K562 (cell line): ENCODE data around the gene MOB3B. TPM values are rescaled to one million over a fixed set of nuclear protein-coding genes. Genes with fewer than 3 reads are reported as not detected.

Source experiments
- ARID2 ChIP-seq: fragments of 450-650 bp; IDR thresholded peaks from 2 replicates; pipeline ENCODE4 v1.6.1; 2017; ENCODE audit warnings: antibody characterized with exemption, mild to moderate bottlenecking
- ATF3 ChIP-seq, 2 experiments: fragments of 450-650 bp in 1 of 2; sonication (generic) in 1 of 2; formaldehyde crosslinking in 1 of 2; IDR thresholded peaks in 1 of 2; conservative IDR thresholded peaks in 1 of 2; 2 replicates each; pipeline versions ENCODE4 v1.6.1 to v1.8.1; 2016 to 2023; ENCODE audit warnings: mild to moderate bottlenecking in 2 of 2, moderate library complexity in 2 of 2, inconsistent platforms in 1 of 2, missing genetic modification reagents in 1 of 2
- CBX3 ChIP-seq, 2 experiments: IDR thresholded peaks; 1 replicate in 1 of 2; 2 replicates in 1 of 2; pipeline ENCODE4 v1.6.1; 2012; ENCODE audit warnings: inconsistent platforms in 2 of 2, low read length in 2 of 2, borderline replicate concordance in 1 of 2, control low read depth in 1 of 2
- CLOCK ChIP-seq: fragments of 250-450 bp; sonication (Bioruptor Pico); IDR thresholded peaks from 2 replicates; pipeline ENCODE4 v1.4.0; 2020; ENCODE audit warnings: mild to moderate bottlenecking, moderate library complexity, borderline replicate concordance
- ELF1 ChIP-seq: fragments of 200-800 bp; sonication (Bioruptor generic); IDR thresholded peaks from 2 replicates; pipeline ENCODE4 v1.6.1; 2016; ENCODE audit warnings: missing genetic modification characterization, missing compliant biosample characterization
- FOXJ2 ChIP-seq: fragments of 200-800 bp; sonication (Bioruptor generic); IDR thresholded peaks from 2 replicates; pipeline ENCODE4 v1.6.1; 2016; ENCODE audit warnings: missing genetic modification characterization, missing compliant biosample characterization
- FOXK1 ChIP-seq: sonication (generic); formaldehyde crosslinking; IDR thresholded peaks from 2 replicates; pipeline ENCODE4 v1.8.0; 2022; ENCODE audit warnings: missing genetic modification reagents, mild to moderate bottlenecking, borderline replicate concordance
- FOXK2 ChIP-seq, 2 experiments: fragments of 450-650 bp; IDR thresholded peaks in 1 of 2; conservative IDR thresholded peaks in 1 of 2; 2 replicates each; pipeline ENCODE4 v1.6.1; 2016; ENCODE audit warnings: low read depth in 2 of 2, mild to moderate bottlenecking in 1 of 2
- MAX ChIP-seq: sonication (generic); formaldehyde crosslinking; IDR thresholded peaks from 2 replicates; pipeline ENCODE4 v1.9.0; 2022; ENCODE audit warnings: mild to moderate bottlenecking, missing genetic modification reagents
- MCM7 ChIP-seq, 2 experiments: fragments of 450-650 bp; IDR thresholded peaks; 2 replicates each; pipeline ENCODE4 v1.6.1; 2016 to 2018
- NCOR1 ChIP-seq: fragments of 450-650 bp; IDR thresholded peaks from 2 replicates; pipeline ENCODE4 v1.6.1; 2016; ENCODE audit warnings: mild to moderate bottlenecking, moderate library complexity
- RB1 ChIP-seq: fragments of 450-650 bp; IDR thresholded peaks from 2 replicates; pipeline ENCODE4 v1.6.1; 2017; ENCODE audit warnings: low read depth, mild to moderate bottlenecking
- RFX7 ChIP-seq: fragments of 250-450 bp; sonication (Bioruptor Pico); IDR thresholded peaks from 2 replicates; pipeline ENCODE4 v1.5.1; 2021; ENCODE audit warnings: mild to moderate bottlenecking
- SMARCB1 ChIP-seq: IDR thresholded peaks from 2 replicates; pipeline ENCODE4 v1.6.1; 2011; ENCODE audit warnings: improper control_type of control experiment, low read depth; ENCODE audit not compliant: insufficient read length
- SP1 ChIP-seq: sonication (generic); formaldehyde crosslinking; IDR thresholded peaks from 2 replicates; pipeline ENCODE4 v1.8.1; 2022; ENCODE audit warnings: mild to moderate bottlenecking, missing genetic modification reagents
- YBX1 ChIP-seq: fragments of 450-650 bp; IDR thresholded peaks from 2 replicates; pipeline ENCODE4 v1.7.1; 2016; ENCODE audit warnings: mild to moderate bottlenecking
- ZNF140 ChIP-seq: fragments of 250-450 bp; sonication (Bioruptor Pico); IDR thresholded peaks from 2 replicates; pipeline ENCODE4 v1.8.0; 2021; ENCODE audit warnings: moderate library complexity, mild to moderate bottlenecking, inconsistent platforms
- ZNF347 ChIP-seq: fragments of 450-650 bp; formaldehyde crosslinking; IDR thresholded peaks from 2 replicates; pipeline ENCODE4 v1.4.0; 2020; ENCODE audit warnings: low read depth, mild to moderate bottlenecking, moderate library complexity
- ZNF639 ChIP-seq, 2 experiments: fragments of 200-800 bp in 1 of 2; sonication (Bioruptor generic) in 1 of 2; sonication (generic) in 1 of 2; formaldehyde crosslinking in 1 of 2; IDR thresholded peaks in 1 of 2; conservative IDR thresholded peaks in 1 of 2; 2 replicates each; pipeline versions ENCODE4 v1.5.0 to v1.6.1; 2016 to 2020; ENCODE audit warnings: missing compliant biosample characterization in 1 of 2, missing genetic modification characterization in 1 of 2, missing genetic modification reagents in 1 of 2
- ZNF655 ChIP-seq: fragments of 250-450 bp; sonication (Bioruptor Pico); IDR thresholded peaks from 2 replicates; pipeline ENCODE4 v1.5.0; 2021
- polyA plus RNA-seq, 8 experiments: library from polyadenylated mRNA; depleted of rRNA in 4 of 8; stranded (reverse) in 5 of 8; unstranded in 3 of 8; fragments of >200 nt; fragmentation: Nextera tagmentation in 2 of 8; fragmentation: Illumina TruSeq in 1 of 8; extraction: Ambion mirVana in 2 of 8; extraction: Trizol in 1 of 8; gene quantifications; 2 replicates each; pipeline versions ENCODE4 v1.2.1 to v1.2.3, GENCODE V29; 2011 to 2014; ENCODE audit warnings: inconsistent platforms in 1 of 8, missing spikeins in 1 of 8
- total RNA-seq, 7 experiments: library from RNA; depleted of rRNA in 6 of 7; stranded (reverse); fragments of >200 nt in 6 of 7; fragmentation: Illumina TruSeq in 2 of 7; extraction: Trizol in 2 of 7; gene quantifications; 2 replicates each; pipeline versions ENCODE4 v1.2.1 to v1.2.3, GENCODE V29; 2011 to 2021; ENCODE audit warnings: low replicate concordance in 1 of 7

Gene MOB3B
- total and polyA plus RNA-seq, 9 of the 15 experiments (the other 6 are each of a cell fraction or from before 2014, with no cell fraction given), result 3.6 to 12.8 (median 7.2) TPM

- TF ChIP-seq FOXK2 (conservative IDR thresholded peaks at IDR 0.05 in 1 of 2, IDR thresholded peaks at IDR 0.05 in 1 of 2; ENCODE audit: low read depth in 2 of 2) (peak; percentile 59 to 67), SP1 (CRISPR knock-in tag) (peak; percentile 59; the same call in 1 of the 2 replicates), RB1 (no peak), ARID2 (no peak), ELF1 (tag) (peak; percentile 61; the same call in 1 of the 2 replicates), ZNF140 (CRISPR knock-in tag) (no peak), ZNF639 (CRISPR knock-in tag; conservative IDR thresholded peaks at IDR 0.05 in 1 of 2, IDR thresholded peaks at IDR 0.05 in 1 of 2) (0 out of 4 replicates have a peak, but pooled peaks of 1 of the 2 experiments have one; percentile 33), ZNF655 (no peak), CLOCK (CRISPR knock-in tag) (no peak), FOXJ2 (tag) (no peak), MCM7 (IDR thresholded peaks at IDR 0.05) (no peak), ZNF347 (CRISPR knock-in tag) (no peak), YBX1 (no peak), SMARCB1 (no peak), RFX7 (CRISPR knock-in tag) (no peak), MAX (peak; percentile 28; the same call in 1 of the 2 replicates), FOXK1 (CRISPR knock-in tag) (no peak), CBX3 (IDR thresholded peaks at IDR 0.05; ENCODE audit: borderline replicate concordance in 1 of 2, low read length in 2 of 2) (no peak), NCOR1 (no peak), ATF3 (IDR thresholded peaks at IDR 0.05) (peak; percentile 58; the same call in 1 of the 2 replicates), ATF3 (CRISPR knock-in tag; conservative IDR thresholded peaks at IDR 0.05) (no peak)
Measured at GRCh38 chr9:27573634-27574590, 44.3 kb upstream of the MOB3B start (continued).
